Vein endothelial cell (primary cell): ENCODE data around the gene EIF2B5. TPM values are rescaled to one million over a fixed set of nuclear protein-coding genes. Genes with fewer than 3 reads are reported as not detected.

ENCODE experiments used
- small RNA-seq: library from RNA; depleted of rRNA; stranded (forward); fragments of <200 nt; gene quantifications from one replicate; pipeline ENCODE3, GENCODE V24; 2012
- total RNA-seq: library from RNA; depleted of rRNA; stranded (reverse); fragments of >200 nt; gene quantifications from 2 replicates; pipeline ENCODE4 v1.2.3, GENCODE V29; 2012

The EIF2B5 gene
- 40.2 and 40.5 TPM in 2 replicates for total RNA-seq

DNA sequence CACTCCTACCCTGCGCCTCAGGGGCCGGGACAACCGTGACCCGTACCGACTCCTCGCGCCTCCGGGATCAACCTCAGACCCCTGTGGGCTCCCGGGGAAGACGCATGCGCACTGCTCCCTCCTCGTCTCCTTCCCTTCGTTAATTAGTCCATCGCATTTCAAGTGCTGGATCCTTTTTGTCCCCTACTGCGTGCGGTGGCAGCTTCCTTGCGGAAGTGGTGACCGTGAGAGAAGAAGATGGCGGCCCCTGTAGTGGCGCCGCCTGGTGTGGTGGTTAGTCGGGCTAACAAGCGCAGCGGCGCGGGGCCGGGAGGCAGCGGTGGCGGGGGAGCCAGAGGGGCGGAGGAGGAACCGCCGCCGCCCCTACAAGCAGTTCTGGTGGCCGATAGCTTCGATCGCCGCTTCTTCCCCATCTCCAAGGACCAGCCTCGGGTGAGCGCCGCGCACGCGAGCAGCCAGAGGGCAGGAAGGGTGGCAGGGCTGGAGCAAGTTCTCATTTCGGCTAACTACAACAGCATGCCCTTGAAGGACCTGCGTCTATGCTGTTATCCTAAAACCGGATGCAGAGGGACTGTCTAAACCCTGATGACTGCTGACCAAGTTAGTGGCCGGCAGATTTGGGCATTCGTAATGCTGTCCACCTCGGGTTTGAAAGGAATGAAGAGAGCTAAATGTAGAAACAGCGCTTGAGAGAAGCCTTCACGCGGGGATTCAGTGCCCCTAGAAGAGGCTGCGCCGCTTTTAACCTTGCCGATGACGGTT is at the start of gene EIF2B5:
TSS of gene EIF2B5 (plus strand) at position 210 of the 762 bp plus-strand sequence. CDS start at position 238, 28 bp downstream.

GRCh38 chr3:184096811-184097383 is 38.3 kb upstream of the EIF2B5 start, which contains the start of gene HTR3E:
Gene HTR3E, plus strand, starts transcription at chr3:184097064. Its CDS starts 466 bp downstream, at chr3:184097530.

GRCh38 chr3:184154885-184155643 is 19.9 kb downstream of the EIF2B5 start, which contains the start of gene DVL3:
Gene DVL3, plus strand, starts transcription at chr3:184155377. Its CDS starts 259 bp downstream, at chr3:184155636.

GRCh38 chr3:184174646-184175492 is 39.7 kb downstream of the EIF2B5 start, which contains the start of gene AP2M1:
Gene AP2M1, plus strand, starts transcription at chr3:184174855. Its CDS starts 2,139 bp downstream, at chr3:184176994.

DNA sequence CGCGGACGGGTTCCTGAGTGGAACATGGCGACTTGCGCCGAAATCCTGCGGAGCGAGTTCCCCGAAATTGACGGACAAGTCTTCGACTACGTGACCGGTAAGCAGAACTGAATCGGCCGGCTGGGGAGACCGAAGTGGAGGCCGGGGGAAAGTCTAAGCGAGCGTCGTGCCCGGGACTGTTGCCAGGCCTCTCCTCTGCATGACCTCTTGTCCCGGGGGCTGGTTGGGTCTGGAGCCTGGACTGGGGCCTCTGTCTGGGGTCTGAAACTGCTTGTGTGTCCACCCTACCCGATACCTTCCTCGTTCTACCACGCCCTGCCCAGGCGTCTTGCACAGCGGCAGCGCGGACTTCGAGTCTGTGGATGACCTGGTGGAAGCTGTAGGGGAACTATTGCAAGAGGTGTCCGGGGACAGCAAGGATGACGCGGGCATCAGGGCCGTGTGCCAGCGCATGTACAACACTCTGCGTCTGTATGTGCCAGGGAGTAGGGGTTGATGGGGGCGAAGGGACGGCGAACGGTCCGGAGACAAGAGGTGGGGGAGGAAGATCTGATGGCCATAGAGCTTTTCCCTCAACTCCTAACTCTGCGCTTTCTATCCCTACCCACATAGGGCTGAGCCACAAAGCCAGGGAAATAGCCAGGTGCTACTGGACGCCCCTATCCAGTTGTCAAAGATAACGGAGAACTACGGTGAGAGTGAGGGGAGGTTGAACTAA is 51.2 kb downstream of the EIF2B5 start, which contains the start of gene ABCF3:
TSS of gene ABCF3 (plus strand) at position 16 of the 718 bp plus-strand sequence. CDS start at position 25, 9 bp downstream.

Small RNA genes lying within 50 kb of the gene (small RNA-seq; reads per million reads assigned to genes)
- gene RF00019: not detected

Other genes with a start within 250 kb of the EIF2B5 start
- 13.7 and 14.6 TPM in 2 replicates for gene ABCC5, start 117.5 kb upstream of the EIF2B5 start, total RNA-seq
- gene HTR3D, start 103.6 kb upstream of the EIF2B5 start, total RNA-seq: not detected in 2 replicates
- gene HTR3C, start 82.3 kb upstream of the EIF2B5 start, total RNA-seq: not detected in 2 replicates
- not detected in 2 replicates for gene HTR3E, start 38.3 kb upstream of the EIF2B5 start, total RNA-seq
- 31.6 and 34.0 TPM in 2 replicates for gene DVL3, start 20.0 kb downstream of the EIF2B5 start, total RNA-seq
- 389 and 410 TPM in 2 replicates for gene AP2M1, start 39.5 kb downstream of the EIF2B5 start, total RNA-seq
- gene ABCF3, start 50.8 kb downstream of the EIF2B5 start, total RNA-seq: 31.9 and 40.5 TPM in 2 replicates
- under 0.01 and 0.10 TPM in 2 replicates for gene VWA5B2, start 94.2 kb downstream of the EIF2B5 start, total RNA-seq
- gene ALG3, start 113.6 kb downstream of the EIF2B5 start, total RNA-seq: 30.5 and 40.5 TPM in 2 replicates
- gene EEF1AKMT4, start 114.3 kb downstream of the EIF2B5 start, total RNA-seq: 3.3 and 6.2 TPM in 2 replicates
- gene CAMK2N2, start 126.2 kb downstream of the EIF2B5 start, total RNA-seq: not detected in 2 replicates
- gene ECE2, start 140.7 kb downstream of the EIF2B5 start, total RNA-seq: not detected in 2 replicates
- gene PSMD2, start 163.9 kb downstream of the EIF2B5 start, total RNA-seq: 463 and 575 TPM in 2 replicates
- gene EIF4G1, start 179.2 kb downstream of the EIF2B5 start, total RNA-seq: 309 and 376 TPM in 2 replicates
- 26.9 and 28.7 TPM in 2 replicates for gene FAM131A, start 202.2 kb downstream of the EIF2B5 start, total RNA-seq
- gene CLCN2, start 226.2 kb downstream of the EIF2B5 start, total RNA-seq: 4.4 and 4.6 TPM in 2 replicates
- gene POLR2H, start 226.4 kb downstream of the EIF2B5 start, total RNA-seq: 78.7 and 87.9 TPM in 2 replicates
- gene THPO, start 242.8 kb downstream of the EIF2B5 start, total RNA-seq: not detected in 2 replicates
- gene CHRD, start 244.7 kb downstream of the EIF2B5 start, total RNA-seq: under 0.01 and 0.19 TPM in 2 replicates